RWPE2 (cell line): ENCODE measurements around the gene CTCFL.

Experiments
- ATAC-seq: fragments of 200-7000 bp; cut with Tn5 transposase; 3 replicates; pipeline ENCODE4 v1.9.1; 2021; ENCODE audit warnings: low read depth
- DNase-seq: peaks from one replicate; pipeline ENCODE4 v3.0.0-alpha.2; 2020; ENCODE audit warnings: low spot score
- H3K27ac ChIP-seq: fragments of 450-650 bp; 2 replicates; pipeline ENCODE4 v1.5.1; 2017; ENCODE audit warnings: mild to moderate bottlenecking; ENCODE audit not compliant: poor library complexity, severe bottlenecking
- H3K27me3 ChIP-seq: fragments of 250-450 bp; sonication (Bioruptor Pico); 2 replicates; pipeline ENCODE4 v1.5.1; 2021; ENCODE audit warnings: mild to moderate bottlenecking, moderate library complexity; ENCODE audit not compliant: insufficient read depth, poor library complexity, severe bottlenecking
- H3K36me3 ChIP-seq: fragments of 250-450 bp; sonication (Bioruptor Pico); 2 replicates; pipeline ENCODE4 v1.5.1; 2020; ENCODE audit warnings: low read depth, mild to moderate bottlenecking, moderate library complexity
- H3K4me1 ChIP-seq: fragments of 250-450 bp; sonication (Bioruptor Pico); 2 replicates; pipeline ENCODE4 v1.5.1; 2021; ENCODE audit warnings: mild to moderate bottlenecking, moderate library complexity; ENCODE audit not compliant: insufficient read depth, poor library complexity, severe bottlenecking
- H3K4me3 ChIP-seq: fragments of 250-450 bp; sonication (Bioruptor Pico); 2 replicates; pipeline ENCODE4 v1.5.1; 2021; ENCODE audit warnings: mild to moderate bottlenecking, moderate library complexity; ENCODE audit not compliant: severe bottlenecking
- H3K9me3 ChIP-seq: fragments of 250-450 bp; sonication (Bioruptor Pico); 2 replicates; pipeline ENCODE4 v1.5.1; 2021; ENCODE audit warnings: mild to moderate bottlenecking, moderate library complexity; ENCODE audit not compliant: severe bottlenecking
- TF ChIP-seq, protein P1 (sequence below): fragments of 450-650 bp; IDR thresholded peaks from one replicate; pipeline ENCODE4 v1.5.1; 2017; ENCODE audit warnings: mild to moderate bottlenecking, moderate library complexity; ENCODE audit not compliant: poor library complexity, severe bottlenecking

Gene CTCFL

DNA sequence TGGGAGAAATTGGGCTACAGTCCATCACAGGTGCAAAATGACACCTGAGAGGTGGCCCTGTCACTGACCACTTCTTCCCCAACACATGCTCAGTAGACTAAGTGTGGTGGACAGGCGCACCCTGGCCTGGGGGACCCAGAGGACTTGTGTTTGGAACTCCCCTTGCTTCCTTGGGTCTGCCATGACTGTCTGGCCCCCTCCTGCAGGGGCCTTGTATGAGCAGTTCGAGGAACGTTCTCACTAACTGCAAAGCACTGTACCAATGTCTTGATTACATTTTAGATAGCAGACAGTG lies 32.0 kb upstream of the CTCFL start:
- H3K36me3 ChIP-seq = no peaks in the 10 kb centered on the region
- no peaks in the 10 kb centered on the region for H3K4me1 ChIP-seq
- H3K4me3 ChIP-seq = no peak overlapping the region
- TF ChIP-seq, protein P1, sequence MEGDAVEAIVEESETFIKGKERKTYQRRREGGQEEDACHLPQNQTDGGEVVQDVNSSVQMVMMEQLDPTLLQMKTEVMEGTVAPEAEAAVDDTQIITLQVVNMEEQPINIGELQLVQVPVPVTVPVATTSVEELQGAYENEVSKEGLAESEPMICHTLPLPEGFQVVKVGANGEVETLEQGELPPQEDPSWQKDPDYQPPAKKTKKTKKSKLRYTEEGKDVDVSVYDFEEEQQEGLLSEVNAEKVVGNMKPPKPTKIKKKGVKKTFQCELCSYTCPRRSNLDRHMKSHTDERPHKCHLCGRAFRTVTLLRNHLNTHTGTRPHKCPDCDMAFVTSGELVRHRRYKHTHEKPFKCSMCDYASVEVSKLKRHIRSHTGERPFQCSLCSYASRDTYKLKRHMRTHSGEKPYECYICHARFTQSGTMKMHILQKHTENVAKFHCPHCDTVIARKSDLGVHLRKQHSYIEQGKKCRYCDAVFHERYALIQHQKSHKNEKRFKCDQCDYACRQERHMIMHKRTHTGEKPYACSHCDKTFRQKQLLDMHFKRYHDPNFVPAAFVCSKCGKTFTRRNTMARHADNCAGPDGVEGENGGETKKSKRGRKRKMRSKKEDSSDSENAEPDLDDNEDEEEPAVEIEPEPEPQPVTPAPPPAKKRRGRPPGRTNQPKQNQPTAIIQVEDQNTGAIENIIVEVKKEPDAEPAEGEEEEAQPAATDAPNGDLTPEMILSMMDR = no peak
- no peak overlapping the region for H3K27ac ChIP-seq
- H3K9me3 ChIP-seq = no peaks in the 10 kb centered on the region
- DNase-seq = peak; percentile 69
- H3K27me3 ChIP-seq = peaks cover 92% of the 10 kb centered on the region
- no peak for ATAC-seq

DNA sequence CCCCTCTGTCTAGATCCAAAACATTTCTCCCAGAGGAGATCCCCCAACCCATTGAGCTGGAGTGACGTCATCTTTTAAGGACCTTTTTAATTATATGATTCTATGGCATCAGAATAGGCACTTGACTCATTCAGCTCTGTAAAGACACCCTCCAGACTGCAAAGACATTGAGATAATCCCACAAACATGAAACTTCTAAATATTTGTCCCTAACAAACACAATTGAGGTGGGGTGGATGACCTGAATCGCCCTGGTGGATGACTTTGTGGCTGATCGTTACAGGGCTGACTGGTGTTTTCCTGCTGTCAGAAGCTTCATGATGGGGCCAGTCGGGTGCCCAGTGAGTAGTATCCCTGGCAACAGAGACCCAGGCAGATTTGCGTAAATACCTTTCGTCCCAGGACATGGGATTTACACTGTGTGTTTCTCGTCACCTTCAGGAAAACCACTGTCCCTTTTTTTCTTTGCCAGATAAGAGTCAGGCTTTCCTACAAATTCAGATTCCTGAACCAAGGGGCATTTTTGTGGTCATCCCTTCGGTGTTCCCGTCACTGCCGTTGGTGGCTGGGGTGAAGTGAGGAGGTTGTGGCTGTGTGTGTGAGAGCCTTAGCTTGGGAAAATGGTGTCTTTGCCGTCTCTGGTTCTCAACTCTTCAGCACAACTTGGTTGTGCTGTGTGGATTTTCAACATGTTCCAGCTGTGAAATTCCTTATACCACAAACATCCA lies 30.7 kb upstream of the CTCFL start:
- no peaks in the 10 kb centered on the region for H3K36me3 ChIP-seq
- no peak for ATAC-seq
- peaks cover 91% of the 10 kb centered on the region for H3K27me3 ChIP-seq
- H3K4me1 ChIP-seq = no peaks in the 10 kb centered on the region
- no peak overlapping the region for H3K27ac ChIP-seq
- DNase-seq = no peak
- H3K9me3 ChIP-seq = no peaks in the 10 kb centered on the region
- H3K4me3 ChIP-seq = no peak overlapping the region
- TF ChIP-seq, protein P1 = no peak

- TF ChIP-seq, protein P1 = no peak
- Histone ChIP-seq H3K36me3 (no peaks in the 10 kb centered on the region), H3K4me1 (no peaks in the 10 kb centered on the region), H3K4me3 (no peak overlapping the region), H3K27ac (no peak overlapping the region), H3K27me3 (peaks cover 89% of the 10 kb centered on the region), H3K9me3 (no peaks in the 10 kb centered on the region)
- ATAC-seq (no peak), DNase-seq (no peak)
These were observed 28.6 kb upstream of the CTCFL start for GRCh38 chr20:57553376-57554018.

DNA sequence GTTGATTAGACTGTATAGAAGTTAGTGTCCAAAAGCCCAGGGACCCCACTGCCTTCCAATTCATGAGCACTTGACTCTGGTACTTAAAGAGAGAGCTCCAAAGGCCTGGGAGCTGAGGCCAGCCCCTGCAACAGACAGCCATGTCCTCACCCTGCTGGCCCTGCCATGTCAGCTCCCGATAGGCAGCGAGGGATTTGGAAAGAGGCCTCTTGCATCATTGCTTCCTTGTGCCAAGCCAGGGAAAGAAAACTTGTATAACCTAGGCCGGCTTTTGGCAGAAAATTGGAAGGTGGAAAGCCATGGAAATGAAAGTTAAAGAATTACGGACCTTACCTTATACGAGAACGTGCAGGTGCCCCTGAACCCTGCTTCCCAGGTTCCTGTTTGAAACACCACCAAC lies 27.5 kb upstream of the CTCFL start:
- DNase-seq (no peak), ATAC-seq (no peak)
- Histone ChIP-seq H3K27ac (no peak overlapping the region), H3K9me3 (no peaks in the 10 kb centered on the region), H3K27me3 (peaks cover 89% of the 10 kb centered on the region), H3K4me1 (no peaks in the 10 kb centered on the region), H3K4me3 (no peak overlapping the region), H3K36me3 (no peaks in the 10 kb centered on the region)
- TF ChIP-seq, protein P1 = no peak
